HepG2 (cell line): Measurements from ENCODE around the gene PKLR. TPM values are rescaled to one million over a fixed set of nuclear protein-coding genes. Genes with fewer than 3 reads are reported as not detected.

Source experiments
- CC2D1A ChIP-seq: sonication (generic); formaldehyde crosslinking; IDR thresholded peaks from 2 replicates; pipeline ENCODE4 v1.8.1; 2023; ENCODE audit warnings: mild to moderate bottlenecking, missing genetic modification reagents
- CHD4 ChIP-seq: fragments of 200-600 bp; sonication (generic); IDR thresholded peaks from 2 replicates; pipeline ENCODE4 v1.7.0; 2017; ENCODE audit warnings: mild to moderate bottlenecking, low read length, borderline replicate concordance
- E2F1 ChIP-seq: sonication (generic); formaldehyde crosslinking; IDR thresholded peaks from 2 replicates; pipeline ENCODE4 v1.5.0; 2020; ENCODE audit warnings: missing genetic modification reagents
- ETV6 ChIP-seq: sonication (generic); formaldehyde crosslinking; conservative IDR thresholded peaks from 2 replicates; pipeline ENCODE4 v1.4.0; 2020; ENCODE audit warnings: missing genetic modification reagents
- HMGXB4 ChIP-seq, 2 experiments: sonication (generic) in 1 of 2; formaldehyde crosslinking in 1 of 2; IDR thresholded peaks; 2 replicates each; pipeline versions ENCODE4 v1.4.0 to v1.6.1; 2018 to 2020; ENCODE audit warnings: missing genetic modification reagents in 2 of 2, borderline replicate concordance in 1 of 2, low read depth in 1 of 2, mild to moderate bottlenecking in 1 of 2, missing biosample characterization in 1 of 2
- HNF1B ChIP-seq: sonication (generic); formaldehyde crosslinking; IDR thresholded peaks from 2 replicates; pipeline ENCODE4 v1.5.1; 2020; ENCODE audit warnings: mild to moderate bottlenecking, moderate library complexity, missing genetic modification reagents
- HOMEZ ChIP-seq: IDR thresholded peaks from 2 replicates; pipeline ENCODE4 v1.6.1; 2016; ENCODE audit warnings: low read depth
- HOXA7 ChIP-seq: sonication (generic); formaldehyde crosslinking; IDR thresholded peaks from 2 replicates; pipeline ENCODE4 v1.8.1; 2022; ENCODE audit warnings: mild to moderate bottlenecking, missing genetic modification reagents, moderate library complexity
- KDM2A ChIP-seq: sonication (generic); formaldehyde crosslinking; IDR thresholded peaks from 2 replicates; pipeline ENCODE4 v1.4.0; 2020; ENCODE audit warnings: low read depth, missing genetic modification reagents, borderline replicate concordance
- KLF13 ChIP-seq: sonication (generic); formaldehyde crosslinking; IDR thresholded peaks from 2 replicates; pipeline ENCODE4 v1.4.0; 2020; ENCODE audit warnings: mild to moderate bottlenecking, missing genetic modification reagents
- MXD4 ChIP-seq: IDR thresholded peaks from 2 replicates; pipeline ENCODE4 v1.6.1; 2016; ENCODE audit warnings: mild to moderate bottlenecking, missing biosample characterization, missing genetic modification reagents
- MYPOP ChIP-seq: sonication (generic); formaldehyde crosslinking; IDR thresholded peaks from 2 replicates; pipeline ENCODE4 v1.8.1; 2023; ENCODE audit warnings: mild to moderate bottlenecking, moderate library complexity, missing genetic modification reagents
- REXO4 ChIP-seq: sonication (generic); formaldehyde crosslinking; IDR thresholded peaks from 2 replicates; pipeline ENCODE4 v1.8.0; 2022; ENCODE audit warnings: missing genetic modification reagents, mild to moderate bottlenecking, borderline replicate concordance
- SIN3B ChIP-seq: fragments of 150-350 bp; IDR thresholded peaks from 2 replicates; pipeline ENCODE4 v1.6.1; 2014; ENCODE audit warnings: low read length
- SMARCE1 ChIP-seq: fragments of 450-650 bp; IDR thresholded peaks from 2 replicates; pipeline ENCODE4 v1.6.1; 2017; ENCODE audit warnings: borderline replicate concordance
- SRSF9 ChIP-seq: fragments of 200-400 bp; formaldehyde crosslinking; IDR thresholded peaks from 2 replicates; pipeline ENCODE4 v1.6.1; 2018; ENCODE audit warnings: borderline replicate concordance, mild to moderate bottlenecking, low read depth, low read length; ENCODE audit not compliant: insufficient read depth, poor library complexity, severe bottlenecking
- ZNF264 ChIP-seq: sonication (generic); formaldehyde crosslinking; IDR thresholded peaks from 2 replicates; pipeline ENCODE4 v1.4.0; 2020; ENCODE audit warnings: missing genetic modification reagents
- ZNF362 ChIP-seq: sonication (generic); formaldehyde crosslinking; IDR thresholded peaks from 2 replicates; pipeline ENCODE4 v1.4.0; 2020; ENCODE audit warnings: missing genetic modification reagents, mild to moderate bottlenecking, borderline replicate concordance
- ZNF430 ChIP-seq: sonication (generic); formaldehyde crosslinking; IDR thresholded peaks from 2 replicates; pipeline ENCODE4 v1.9.0; 2021; ENCODE audit warnings: mild to moderate bottlenecking, missing genetic modification reagents
- polyA plus RNA-seq, 8 experiments: library from polyadenylated mRNA; depleted of rRNA in 3 of 8; stranded (reverse) in 7 of 8; unstranded in 1 of 8; fragments of >200 nt; fragmentation: Illumina TruSeq in 4 of 8; extraction: Trizol in 4 of 8; gene quantifications; 2 replicates each; pipeline versions ENCODE4 v1.2.1 to v1.2.3, GENCODE V29; 2011 to 2016; ENCODE audit warnings: low read depth in 4 of 8, missing spikeins in 1 of 8, mixed read lengths in 1 of 8; ENCODE audit not compliant: insufficient read depth in 1 of 8
- total RNA-seq, 5 experiments: library from RNA; depleted of rRNA; stranded (reverse); fragments of >200 nt; fragmentation: Illumina TruSeq; extraction: Trizol; gene quantifications; 2 replicates each; pipeline ENCODE4 v1.2.3, GENCODE V29; 2016; ENCODE audit warnings: low read depth in 1 of 5

The PKLR gene
- total and polyA plus RNA-seq, 2 of the 13 experiments (the other 11 are each of a cell fraction or from before 2014, with no cell fraction given), result 10.3 to 29.3 TPM

GRCh38 chr1:155273343-155274245 lies 27.6 kb downstream of the PKLR start, which contains the start of gene CLK2 (continued):
- TF ChIP-seq HMGXB4 (CRISPR knock-in tag; IDR thresholded peaks at IDR 0.05; ENCODE audit: borderline replicate concordance in 1 of 2, low read depth in 1 of 2) (peak in 1 of 2 experiments; percentile 77; a peak in 3 of 4 replicates), KDM2A (CRISPR knock-in tag) (peak; percentile 67; the same call in 1 of the 2 replicates), KLF13 (CRISPR knock-in tag) (no peak), HOXA7 (CRISPR knock-in tag) (no peak), HOMEZ (CRISPR knock-in tag) (peak; percentile 76), ETV6 (no peak), SMARCE1 (no peak), MYPOP (no peak; the same call in 1 of the 2 replicates), ZNF264 (no peak), CC2D1A (CRISPR knock-in tag) (no peak), REXO4 (no peak), HNF1B (CRISPR knock-in tag) (peak; percentile 96), SIN3B (0 out of 2 replicates have a peak, but pooled peaks have one; percentile 21), MXD4 (CRISPR knock-in tag) (peak; percentile 86), ZNF430 (CRISPR knock-in tag) (peak; percentile 93), CHD4 (no peak), ZNF362 (CRISPR knock-in tag) (no peak), E2F1 (CRISPR knock-in tag) (0 out of 2 replicates have a peak, but pooled peaks have one; percentile 36), SRSF9 (no peak)
